PC-9 (cell line): ENCODE measurements around the gene TIMM13. TPM values are rescaled to one million over a fixed set of nuclear protein-coding genes. Genes with fewer than 3 reads are reported as not detected.
"Not testable (repeated sequence)": the region's sequence is repeated elsewhere in the genome, so short reads cannot be mapped to it uniquely, and the experiment has no call there.

ENCODE experiments used
- BruUV-seq: library from RNA; stranded (reverse); fragments of 400-500 nt; replicated peaks from 2 replicates; lab custom pipeline; 2021; lab: Mats Ljungman, UMichigan
- CTCF ChIA-PET: fragments of 300-600 bp; sonication (Branson Sonifier 250); formaldehyde crosslinking; loops from one replicate; lab custom pipeline; 2022; ENCODE audit warnings: antibody characterized with exemption; lab: Charles Lee
- POLR2A ChIA-PET: fragments of 300-600 bp; sonication (Branson Sonifier 250); formaldehyde crosslinking; loops from one replicate; lab custom pipeline; 2022; ENCODE audit warnings: antibody characterized with exemption; ENCODE audit not compliant: unreplicated experiment; lab: Charles Lee
- DNase-seq, 2 experiments: peaks; one replicate each; pipeline versions ENCODE4 v3.0.0 to v3.0.0-alpha.2; 2015 to 2022; ENCODE audit warnings: mixed read lengths in 1 of 2
- H2AFZ ChIP-seq: fragments of 200-600 bp; sonication (generic); 2 replicates; pipeline ENCODE4 v1.8.1; 2017; ENCODE audit warnings: antibody characterized with exemption
- H3F3A ChIP-seq: fragments of 200-600 bp; sonication (generic); 2 replicates; pipeline ENCODE4 v1.8.1; 2017; ENCODE audit warnings: antibody characterized with exemption, mild to moderate bottlenecking, low read depth; ENCODE audit not compliant: insufficient read depth
- H3K27ac ChIP-seq: fragments of 200-600 bp; sonication (generic); 2 replicates; pipeline ENCODE4 v1.6.1; 2016; ENCODE audit warnings: mixed run types
- H3K27me3 ChIP-seq: fragments of 200-600 bp; sonication (generic); 2 replicates; pipeline ENCODE4 v1.6.1; 2016; ENCODE audit warnings: low read depth, mixed run types; ENCODE audit not compliant: insufficient read depth
- H3K36me3 ChIP-seq: fragments of 200-600 bp; sonication (generic); 2 replicates; pipeline ENCODE4 v1.6.1; 2016; ENCODE audit warnings: low read depth, mixed run types
- H3K4me1 ChIP-seq: fragments of 200-600 bp; sonication (generic); replicated peaks from 2 replicates; pipeline ENCODE4 v1.6.1; 2016; ENCODE audit warnings: mixed run types; ENCODE audit not compliant: insufficient read depth
- H3K4me2 ChIP-seq: fragments of 200-600 bp; sonication (generic); 2 replicates; pipeline ENCODE4 v1.6.1; 2017; ENCODE audit warnings: mixed run types
- H3K4me3 ChIP-seq: fragments of 200-600 bp; sonication (generic); 2 replicates; pipeline ENCODE4 v1.6.1; 2016; ENCODE audit warnings: mixed run types
- H3K79me2 ChIP-seq: fragments of 200-600 bp; sonication (generic); 2 replicates; pipeline ENCODE4 v1.6.1; 2017; ENCODE audit warnings: low read depth, mixed run types
- H3K9me2 ChIP-seq: fragments of 200-600 bp; sonication (generic); 2 replicates; pipeline ENCODE4 v1.8.1; 2017; ENCODE audit warnings: mild to moderate bottlenecking; ENCODE audit not compliant: insufficient read depth
- H3K9me3 ChIP-seq: fragments of 200-600 bp; sonication (generic); 2 replicates; pipeline ENCODE4 v1.8.1; 2016; ENCODE audit warnings: low read depth; ENCODE audit not compliant: insufficient read depth
- H4K20me1 ChIP-seq: fragments of 200-600 bp; sonication (generic); 2 replicates; pipeline ENCODE4 v1.8.1; 2017; ENCODE audit not compliant: insufficient read depth
- CTCF ChIP-seq: fragments of 200-600 bp; sonication (generic); conservative IDR thresholded peaks from 2 replicates; pipeline ENCODE4 v1.6.1; 2017; ENCODE audit warnings: mixed run types, antibody characterized with exemption, mild to moderate bottlenecking, moderate library complexity
- EZH2 ChIP-seq: fragments of 200-600 bp; sonication (generic); IDR thresholded peaks from 2 replicates; pipeline ENCODE4 v1.8.0; 2017; ENCODE audit warnings: antibody characterized with exemption, low read depth
- intact Hi-C: fragments of 100-400 bp; cut with micrococcal nuclease; formaldehyde crosslinking; loops from one replicate; pipeline ENCODE4 v1.10.0; 2022; ENCODE audit not compliant: unreplicated experiment
- total RNA-seq: library from RNA; stranded (reverse); gene quantifications from 2 replicates; pipeline ENCODE4 v1.2.3, GENCODE V29; 2021

Gene TIMM13
- total RNA-seq, 1 experiment from 2014 or later: 80.0 TPM

- Histone ChIP-seq H3K9me2 (no peaks in the 10 kb centered on the region), H4K20me1 (peaks cover 18% of the 10 kb centered on the region), H3K27me3 (no peaks in the 10 kb centered on the region), H3F3A (peaks cover 6% of the 10 kb centered on the region; the same call in 1 of the 2 replicates), H3K4me1 (no peaks in the 10 kb centered on the region), H3K9me3 (no peaks in the 10 kb centered on the region), H3K79me2 (peaks cover 2% of the 10 kb centered on the region), H3K36me3 (no peaks in the 10 kb centered on the region), H2AFZ (no peak overlapping the region), H3K4me2 (no peak overlapping the region), H3K27ac (no peak overlapping the region), H3K4me3 (no peak overlapping the region)
- intact Hi-C loops: no loop called here
- no peak for DNase-seq
- TF ChIP-seq EZH2 (no peak), CTCF (no peak)
- BruUV-seq: no TSS peak
- ChIA-PET CTCF (no interaction called here), POLR2A (no interaction called here)
Observed at GRCh38 chr19:2420490-2420889, 6.9 kb downstream of the TIMM13 start.

GRCh38 chr19:2419754-2420153 is 7.6 kb downstream of the TIMM13 start:
- Histone ChIP-seq H3K9me3 (no peaks in the 10 kb centered on the region), H3K4me1 (no peaks in the 10 kb centered on the region), H3K9me2 (no peaks in the 10 kb centered on the region), H3K79me2 (no peaks in the 10 kb centered on the region), H3K4me3 (no peak overlapping the region), H3K27me3 (no peaks in the 10 kb centered on the region), H4K20me1 (peaks cover 18% of the 10 kb centered on the region), H3K36me3 (no peaks in the 10 kb centered on the region), H2AFZ (no peak overlapping the region), H3K27ac (no peak overlapping the region), H3K4me2 (no peak overlapping the region), H3F3A (peaks cover 6% of the 10 kb centered on the region; the same call in 1 of the 2 replicates)
- DNase-seq: no peak
- ChIA-PET CTCF (no interaction called here), POLR2A (no interaction called here)
- no peak for TF ChIP-seq EZH2
- intact Hi-C loops: no loop called here
- no TSS peak for BruUV-seq

- intact Hi-C loops: no loop called here
- Histone ChIP-seq H3K79me2 (no peaks in the 10 kb centered on the region), H3K36me3 (no peaks in the 10 kb centered on the region), H3K4me1 (no peaks in the 10 kb centered on the region), H3K27me3 (no peaks in the 10 kb centered on the region), H3F3A (peaks cover 6% of the 10 kb centered on the region; the same call in 1 of the 2 replicates), H3K4me3 (no peak overlapping the region), H3K9me2 (no peaks in the 10 kb centered on the region), H3K4me2 (no peak overlapping the region), H3K9me3 (no peaks in the 10 kb centered on the region), H4K20me1 (peaks cover 15% of the 10 kb centered on the region), H3K27ac (no peak overlapping the region), H2AFZ (no peak overlapping the region)
- POLR2A ChIA-PET: no interaction called here
- no TSS peak for BruUV-seq
- CTCF ChIA-PET: no interaction called here
- no peak for TF ChIP-seq CTCF
- no peak for TF ChIP-seq EZH2
- DNase-seq: no peak
Observed at GRCh38 chr19:2417881-2418406, 9.4 kb downstream of the TIMM13 start.

GRCh38 chr19:2417436-2417835 is 9.9 kb downstream of the TIMM13 start:
- H3K79me2 ChIP-seq, H2AFZ ChIP-seq, CTCF ChIA-PET, H3K4me2 ChIP-seq, H3K27me3 ChIP-seq, intact Hi-C loops, DNase-seq, H3F3A ChIP-seq, H3K36me3 ChIP-seq, BruUV-seq, H3K4me3 ChIP-seq, H3K9me2 ChIP-seq, H3K27ac ChIP-seq, H3K9me3 ChIP-seq, H3K4me1 ChIP-seq, POLR2A ChIA-PET: not testable (repeated sequence)
- H4K20me1 ChIP-seq: peaks cover 11% of the 10 kb centered on the region
